Measurements from ENCODE around the gene CAPZB.
A peak's percentile ranks its signal among the peaks of the same experiment; 100 is the strongest.

CAPZB gene

GRCh38 chr1:19447550-19447949, 37.8 kb downstream of the CAPZB start:
- no peak for DNase-seq

GRCh38 chr1:19445417-19446342, 39.7 kb downstream of the CAPZB start:
- DNase-seq, result peak; percentile 13 to 36

- no peak for DNase-seq
Observed at GRCh38 chr1:19444296-19445021, 40.9 kb downstream of the CAPZB start.

GRCh38 chr1:19443326-19443725, 42.0 kb downstream of the CAPZB start:
- no peak for DNase-seq

DNA sequence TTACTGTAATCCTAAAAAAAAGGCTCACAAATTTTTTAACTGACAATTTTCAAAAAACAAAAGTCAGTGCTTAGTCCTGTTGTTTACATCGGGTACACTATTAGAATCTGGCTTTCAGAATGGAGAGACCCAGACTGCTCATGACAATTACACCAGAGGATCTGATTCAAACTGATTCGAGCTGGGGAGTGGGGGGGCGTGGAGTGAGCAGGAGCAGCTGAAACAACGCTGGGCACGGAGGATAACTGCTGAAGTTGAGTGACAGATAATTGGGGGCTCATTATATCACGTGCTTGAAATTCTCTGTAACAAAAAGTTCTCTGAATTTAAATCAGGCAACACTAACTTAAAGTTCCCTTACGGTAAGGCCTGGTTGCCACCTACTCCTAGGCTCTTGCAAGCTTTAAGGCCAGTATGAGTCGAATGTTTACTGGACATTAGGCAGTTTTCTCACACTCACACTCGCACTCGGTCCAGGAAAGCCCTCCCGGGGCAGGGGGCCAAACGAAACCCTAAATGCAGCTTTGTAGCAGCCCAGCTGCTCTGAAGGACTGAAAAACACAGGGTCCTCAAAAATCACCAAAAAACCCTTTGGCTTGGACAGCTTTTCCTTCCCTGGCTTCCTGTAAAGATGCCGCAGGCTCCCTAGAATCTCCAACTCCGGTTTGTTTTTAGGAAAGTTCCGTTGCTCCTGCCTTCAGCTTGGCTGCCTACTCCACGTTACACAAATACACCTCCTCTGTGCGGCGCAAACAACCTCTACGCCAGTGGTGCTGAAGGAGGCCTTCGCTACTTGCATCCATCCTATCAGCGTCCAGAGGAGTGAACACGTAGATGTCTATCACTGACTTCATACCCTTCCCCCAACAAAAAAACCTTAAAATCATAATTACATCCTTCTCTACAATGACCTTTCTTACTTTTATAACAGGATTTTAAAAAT, 42.9 kb downstream of the CAPZB start:
- no peak for DNase-seq

- no peak for DNase-seq
Observed at GRCh38 chr1:19441048-19441780, 44.1 kb downstream of the CAPZB start.

DNA sequence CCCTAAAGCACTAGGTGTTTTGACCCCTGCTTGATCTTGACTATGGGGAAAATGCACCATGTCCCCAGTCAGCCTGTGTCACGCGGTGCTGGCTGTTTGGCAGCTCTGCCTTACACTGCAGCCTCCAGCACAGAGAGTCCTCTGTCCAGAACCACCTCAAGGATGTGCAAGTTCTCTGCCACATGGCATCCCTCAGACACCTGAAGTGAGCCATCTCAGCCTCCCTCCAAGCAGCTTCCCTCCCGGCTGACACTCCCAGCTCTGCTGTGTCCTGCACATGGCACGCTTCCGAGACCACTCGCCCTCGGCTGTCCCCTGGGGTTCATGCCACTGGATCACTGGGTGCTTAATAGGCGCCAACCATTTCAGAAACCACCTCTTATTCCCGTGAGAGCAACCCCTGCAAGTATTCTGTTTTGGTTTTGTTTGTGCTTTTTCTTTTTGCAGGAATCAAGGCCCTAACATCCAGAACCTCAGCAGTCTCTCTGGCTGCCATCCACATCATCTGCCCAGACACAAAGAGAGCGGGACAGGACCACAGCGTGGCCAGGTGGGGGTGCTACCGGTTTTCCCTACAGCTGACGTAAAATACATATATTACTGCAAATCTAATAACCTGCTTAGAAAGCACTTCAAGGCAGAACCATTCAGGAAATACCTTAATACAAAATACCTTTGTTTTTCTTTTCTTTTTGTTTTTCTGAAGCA, 45.7 kb downstream of the CAPZB start:
- peak in 1 of 2 experiments; percentile 48 for DNase-seq

GRCh38 chr1:19438516-19439195, 46.7 kb downstream of the CAPZB start:
- DNase-seq, result no peak

GRCh38 chr1:19437891-19438294, 47.4 kb downstream of the CAPZB start:
- DNase-seq, result peak in 1 of 2 experiments; percentile 66

DNA sequence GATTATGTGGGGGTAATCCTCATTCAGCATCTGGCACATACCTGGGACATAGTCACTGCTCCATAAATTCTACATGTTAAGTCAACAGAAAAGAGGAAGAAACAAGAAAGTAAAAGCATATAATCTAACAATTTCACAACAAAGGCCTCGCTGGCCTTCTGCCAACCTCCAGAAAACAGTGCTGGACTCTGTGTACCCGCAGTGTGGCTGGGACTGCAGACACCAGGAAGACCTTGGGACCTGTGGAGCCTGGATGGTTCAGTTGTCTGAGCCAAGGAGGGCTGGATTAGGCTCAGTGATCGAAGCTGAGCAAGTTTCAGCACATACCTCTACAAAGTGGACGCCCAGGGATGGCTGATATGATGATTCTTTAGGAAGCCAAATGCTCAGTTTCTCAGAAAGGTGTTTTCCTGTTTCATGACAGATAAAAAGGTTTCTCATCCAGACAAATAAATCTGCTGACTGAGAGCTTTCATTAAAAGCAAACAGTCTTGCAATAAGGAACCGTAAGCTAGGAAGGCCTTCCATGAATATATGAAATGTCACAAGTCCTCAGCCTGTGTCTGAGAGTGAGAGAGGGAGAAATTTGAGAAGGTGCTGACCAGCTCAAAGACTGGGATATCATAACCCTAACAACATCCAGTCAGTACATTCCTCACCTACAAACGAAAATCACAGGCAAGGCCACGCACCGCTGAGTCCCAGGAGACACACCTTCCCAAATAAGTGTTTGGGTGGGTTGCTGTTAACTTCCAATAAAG, 48.4 kb downstream of the CAPZB start:
- peak in 1 of 2 experiments; percentile 42 for DNase-seq

- no peak for DNase-seq
Observed at GRCh38 chr1:19435851-19436455, 49.4 kb downstream of the CAPZB start.

DNA sequence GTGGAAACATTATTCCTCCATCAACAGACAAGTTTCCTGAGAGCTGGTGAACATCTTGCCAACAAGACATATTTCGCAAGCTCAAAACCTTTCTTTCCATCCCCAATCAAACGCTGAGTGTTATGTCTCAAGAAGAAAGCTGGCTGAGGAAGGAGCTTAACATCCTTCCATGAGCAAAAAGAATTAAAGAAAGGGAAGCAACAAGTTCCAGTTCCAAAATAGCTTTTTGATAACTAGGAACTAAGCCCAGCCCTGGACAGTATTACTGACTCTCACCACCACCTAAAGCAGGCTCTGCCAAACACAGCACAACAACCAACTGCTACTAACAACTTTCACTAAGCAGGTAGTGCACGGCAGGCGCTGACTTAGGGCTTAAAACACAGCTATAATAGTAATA, 50.2 kb downstream of the CAPZB start:
- DNase-seq, result no peak

DNA sequence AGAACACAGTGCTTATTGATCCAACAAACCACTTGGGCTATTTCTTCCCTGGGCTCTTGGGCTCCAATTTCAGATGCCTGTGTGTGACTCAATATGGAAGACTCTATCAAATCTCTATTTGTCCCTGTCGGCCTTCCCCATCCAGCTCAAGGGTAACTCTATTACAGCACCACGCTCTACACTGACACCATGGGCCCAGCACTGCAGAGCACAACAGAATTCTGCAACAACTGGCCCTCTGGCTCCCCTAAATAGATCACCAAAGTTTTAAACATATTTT, 51.7 kb downstream of the CAPZB start:
- DNase-seq, result peak in 1 of 2 experiments; percentile 17

- DNase-seq, result peak; percentile 83 to 88
Observed at GRCh38 chr1:19432943-19433718, 52.2 kb downstream of the CAPZB start.

DNA sequence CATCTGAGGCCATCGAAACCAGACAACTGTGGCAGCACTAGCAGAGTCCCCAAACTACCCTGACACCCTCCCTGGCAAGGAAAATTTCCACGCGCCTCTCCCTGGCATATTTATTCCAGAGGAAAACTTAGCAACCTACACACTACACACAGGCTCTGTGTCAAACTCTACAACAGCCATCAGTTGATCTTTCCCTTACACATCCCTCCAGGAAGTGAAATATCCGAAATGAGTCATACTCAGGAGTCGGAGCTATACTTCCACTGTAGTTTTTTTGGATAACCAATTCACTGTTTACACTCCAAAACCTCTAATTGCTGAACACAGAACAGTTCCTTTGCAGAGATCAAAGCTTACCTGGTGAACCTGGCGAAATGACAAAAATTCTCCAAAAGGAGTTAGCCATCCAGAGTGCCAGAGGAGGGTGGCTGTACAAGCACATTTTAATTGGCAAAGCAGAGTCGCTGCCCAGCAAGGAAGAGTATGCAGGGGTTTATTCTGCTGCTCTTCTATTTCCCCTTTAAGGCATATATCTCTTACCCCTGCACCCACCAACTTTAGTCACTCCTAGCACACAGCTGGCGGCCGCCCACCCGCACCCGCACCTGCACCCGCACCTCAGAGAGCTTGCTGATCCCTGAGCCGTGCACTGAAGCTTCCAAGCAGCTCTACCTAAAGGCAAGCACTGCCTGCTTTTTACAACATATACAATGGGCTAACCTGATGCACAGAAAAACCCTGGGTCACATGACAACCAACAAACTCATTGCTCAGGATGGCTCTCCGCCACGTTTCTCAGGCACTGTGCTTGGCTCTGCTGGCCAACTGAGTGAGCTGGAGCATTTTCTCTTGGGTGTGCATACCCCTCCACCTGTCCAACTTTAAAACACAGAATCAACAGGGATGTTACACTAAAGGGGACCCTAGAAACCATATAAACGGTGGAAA, 54.9 kb downstream of the CAPZB start:
- no peak for DNase-seq

- no peak for DNase-seq
Observed at GRCh38 chr1:19429611-19430010, 55.7 kb downstream of the CAPZB start.

DNA sequence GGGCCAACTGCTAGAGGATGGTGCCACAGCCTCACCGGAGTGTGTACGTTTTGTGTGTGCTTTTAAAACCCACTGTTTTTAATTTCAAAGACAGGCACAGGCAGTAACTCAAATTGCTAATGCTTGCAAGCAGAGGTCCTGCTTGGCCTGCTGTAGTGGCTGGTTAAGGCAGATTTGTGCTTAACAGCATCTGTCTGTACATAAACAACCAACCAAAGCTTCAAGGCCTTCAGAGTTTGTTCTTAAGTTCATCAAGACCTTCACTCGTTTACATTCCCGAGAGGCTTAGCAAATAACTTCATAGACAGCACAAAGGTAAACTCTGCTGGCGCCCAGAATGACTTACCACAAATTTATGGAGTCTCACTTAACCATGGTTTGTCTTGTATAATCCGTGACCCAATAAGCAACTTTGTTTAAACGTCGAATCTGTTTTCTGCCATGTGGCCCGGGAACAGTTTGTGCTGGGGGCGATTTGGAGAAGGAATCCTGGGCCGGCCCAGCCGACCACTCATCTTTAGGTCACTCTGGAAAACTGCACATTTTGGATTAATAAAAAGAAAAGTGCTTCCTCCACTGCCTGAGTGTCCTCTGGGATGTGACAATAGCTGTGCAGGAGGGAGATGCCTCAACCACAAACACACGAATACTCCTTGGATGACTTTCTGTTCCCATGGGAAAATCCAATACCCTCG, 58.1 kb downstream of the CAPZB start:
- DNase-seq, result no peak

Measured in NCI-H524 (cell line).